CD14-positive monocyte (primary cell): Measurements from ENCODE around the gene TRPM6. TPM values are rescaled to one million over a fixed set of nuclear protein-coding genes. Genes with fewer than 3 reads are reported as not detected.

Experiments used
- DNase-seq, 3 donors: peaks; one replicate each; pipeline ENCODE4 v3.0.0-alpha.2; 2011 to 2022
- H2AFZ ChIP-seq: 2 replicates; pipeline ENCODE4 v1.6.0; 2012; ENCODE audit warnings: mild to moderate bottlenecking, low read depth, low read length, inconsistent platforms; ENCODE audit not compliant: insufficient read depth, poor library complexity, severe bottlenecking
- H3K27ac ChIP-seq, 2 donors: 1 replicate in 1 of 2; 2 replicates in 1 of 2; pipeline ENCODE4 v1.5.1; 2012 to 2013; ENCODE audit warnings: low read length in 2 of 2, control low read depth in 1 of 2, inconsistent platforms in 1 of 2, low read depth in 1 of 2, mild to moderate bottlenecking in 1 of 2
- H3K27me3 ChIP-seq, 2 donors: one replicate each; pipeline versions ENCODE4 v1.6.0 to v1.6.1; 2011 to 2013; ENCODE audit warnings: low read length in 2 of 2; ENCODE audit not compliant: control insufficient read depth in 2 of 2, insufficient read depth in 2 of 2
- H3K36me3 ChIP-seq, 2 donors: replicated peaks in 1 of 2; 1 replicate in 1 of 2; 2 replicates in 1 of 2; pipeline versions ENCODE4 v1.5.1 to v1.6.1; 2012 to 2013; ENCODE audit warnings: low read length in 2 of 2, control low read depth in 1 of 2, inconsistent platforms in 1 of 2, mild to moderate bottlenecking in 1 of 2; ENCODE audit not compliant: insufficient read depth in 2 of 2, control insufficient read depth in 1 of 2
- H3K4me1 ChIP-seq, 2 donors: 1 replicate in 1 of 2; 2 replicates in 1 of 2; pipeline versions ENCODE4 v1.5.1 to v1.6.1; 2012 to 2013; ENCODE audit warnings: low read length in 2 of 2, control low read depth in 1 of 2, inconsistent platforms in 1 of 2, mild to moderate bottlenecking in 1 of 2, moderate library complexity in 1 of 2; ENCODE audit not compliant: insufficient read depth in 2 of 2, control insufficient read depth in 1 of 2
- H3K4me2 ChIP-seq: replicated peaks from 2 replicates; pipeline ENCODE3; 2012; ENCODE audit warnings: low read length, moderate library complexity, mild to moderate bottlenecking; ENCODE audit not compliant: poor library complexity, severe bottlenecking; ENCODE audit errors: extremely low read depth
- H3K4me3 ChIP-seq, 3 experiments: fragments of 200-600 bp in 1 of 3; sonication (generic) in 1 of 3; replicated peaks in 1 of 3; 1 replicate in 2 of 3; 2 replicates in 1 of 3; pipeline ENCODE4 v1.5.1; 2011 to 2013; ENCODE audit warnings: low read length in 3 of 3, mild to moderate bottlenecking in 3 of 3, control low read depth in 2 of 3, low read depth in 2 of 3, inconsistent platforms in 1 of 3, moderate library complexity in 1 of 3
- H3K79me2 ChIP-seq: 2 replicates; pipeline ENCODE4 v1.6.0; 2012; ENCODE audit warnings: mild to moderate bottlenecking, control low read depth, inconsistent platforms, low read length, moderate library complexity; ENCODE audit not compliant: insufficient read depth
- H3K9ac ChIP-seq: 2 replicates; pipeline ENCODE4 v1.6.0; 2017; ENCODE audit warnings: low read length, mild to moderate bottlenecking; ENCODE audit not compliant: insufficient read depth, poor library complexity, severe bottlenecking
- H3K9me3 ChIP-seq, 2 donors: replicated peaks in 1 of 2; 1 replicate in 1 of 2; 2 replicates in 1 of 2; pipeline versions ENCODE4 v1.5.1 to v1.6.1; 2012 to 2013; ENCODE audit warnings: low read length in 2 of 2, control low read depth in 1 of 2; ENCODE audit not compliant: control insufficient read depth in 1 of 2, insufficient read depth in 1 of 2
- H4K20me1 ChIP-seq: 2 replicates; pipeline ENCODE4 v1.6.0; 2012; ENCODE audit warnings: mild to moderate bottlenecking, low read length, control low read depth, moderate library complexity; ENCODE audit not compliant: insufficient read depth
- H3K27ac Mint-ChIP-seq, 7 donors: one replicate each; pipeline ENCODE4 v1.8.0; 2020; ENCODE audit warnings: mild to moderate bottlenecking in 7 of 7, mixed read lengths in 7 of 7, moderate library complexity in 6 of 7, inconsistent platforms in 2 of 7
- H3K27me3 Mint-ChIP-seq, 3 donors: one replicate each; pipeline ENCODE4 v1.8.0; 2021 to 2022; ENCODE audit warnings: low read depth in 3 of 3, mild to moderate bottlenecking in 3 of 3, mixed read lengths in 3 of 3, moderate library complexity in 3 of 3, inconsistent platforms in 1 of 3
- H3K36me3 Mint-ChIP-seq, 2 donors: one replicate each; pipeline ENCODE4 v1.8.0; 2020; ENCODE audit warnings: mixed read lengths in 2 of 2, inconsistent platforms in 1 of 2, mild to moderate bottlenecking in 1 of 2
- H3K4me1 Mint-ChIP-seq: one replicate; pipeline ENCODE4 v1.8.0; 2020; ENCODE audit warnings: mild to moderate bottlenecking, mixed read lengths
- H3K4me3 Mint-ChIP-seq, 2 donors: one replicate each; pipeline ENCODE4 v1.8.0; 2020; ENCODE audit warnings: mild to moderate bottlenecking in 2 of 2, mixed read lengths in 2 of 2, moderate library complexity in 1 of 2
- H3K9me3 Mint-ChIP-seq, 7 donors: one replicate each; pipeline ENCODE4 v1.8.0; 2020 to 2022; ENCODE audit warnings: mixed read lengths in 7 of 7, mild to moderate bottlenecking in 6 of 7, moderate library complexity in 6 of 7, inconsistent platforms in 2 of 7
- CTCF ChIP-seq: fragments of 200-600 bp; IDR thresholded peaks from one replicate; pipeline ENCODE4 v1.8.0; 2022; ENCODE audit warnings: antibody characterized with exemption, mild to moderate bottlenecking
- WGBS: methylation state at CpG from one replicate; pipeline ENCODE4 v1.1.5; 2013; ENCODE audit warnings: missing lambda C conversion rate; ENCODE audit not compliant: insufficient coverage; 5-methylcytosine and 5-hydroxymethylcytosine counted together
- intact Hi-C, 2 donors: fragments of 100-400 bp; cut with micrococcal nuclease; formaldehyde crosslinking; loops; one replicate each; pipeline versions ENCODE4 v1.15.0 to v1.15.1; 2023
- polyA plus RNA-seq, 3 donors: library from polyadenylated mRNA; depleted of rRNA in 1 of 3; unstranded in 2 of 3; stranded (reverse) in 1 of 3; fragments of 300-500 nt in 2 of 3; fragments of >200 nt in 1 of 3; fragmentation: Illumina TruSeq in 2 of 3; gene quantifications; 1 replicate in 2 of 3; 2 replicates in 1 of 3; pipeline ENCODE4 v1.2.3, GENCODE V29; 2012 to 2021

The TRPM6 gene
- polyA plus RNA-seq, 3 donors = not detected

GRCh38 chr9:74872619-74873233 lies 15.0 kb downstream of the TRPM6 start:
- Mint-ChIP-seq H3K9me3 (peaks cover under 1 to 9% (median 6%) of the 10 kb centered on the region in 7 donors), H3K4me3 (no peak overlapping the region), H3K36me3 (no peaks in the 10 kb centered on the region), H3K4me1 (no peaks in the 10 kb centered on the region), H3K27me3 (peaks cover 16 to 20% (median 18%) of the 10 kb centered on the region in 3 donors), H3K27ac (peak overlapping the region in 2 of 7 donors; percentile 1)
- intact Hi-C loops = no loop called here
- Histone ChIP-seq H3K27me3 (no peaks in the 10 kb centered on the region), H3K4me2 (no peak overlapping the region), H3K79me2 (no peaks in the 10 kb centered on the region), H3K36me3 (no peaks in the 10 kb centered on the region), H2AFZ (no peak overlapping the region), H3K4me3 (no peak overlapping the region), H3K9me3 (peaks cover under 1 to 5% of the 10 kb centered on the region in 2 donors), H3K9ac (no peak overlapping the region), H3K27ac (no peak overlapping the region), H4K20me1 (no peaks in the 10 kb centered on the region), H3K4me1 (no peaks in the 10 kb centered on the region)
- no peak for TF ChIP-seq CTCF
- DNase-seq = no peak
- WGBS = 96% methylated on average over 3 of the region's 9 CpGs

- Histone ChIP-seq H4K20me1 (no peaks in the 10 kb centered on the region), H3K4me1 (no peaks in the 10 kb centered on the region), H3K27me3 (no peaks in the 10 kb centered on the region), H3K79me2 (no peaks in the 10 kb centered on the region), H3K27ac (no peak overlapping the region), H3K9ac (no peak overlapping the region), H3K4me2 (no peak overlapping the region), H3K36me3 (no peaks in the 10 kb centered on the region), H3K4me3 (no peak overlapping the region), H3K9me3 (no peaks in the 10 kb centered on the region), H2AFZ (no peak overlapping the region)
- WGBS = 100% methylated on average over 1 of the region's 4 CpGs
- H3K27ac Mint-ChIP-seq = no peak overlapping the region
- TF ChIP-seq CTCF = no peak
- intact Hi-C loops = no loop called here
- no peaks in the 10 kb centered on the region for H3K36me3 Mint-ChIP-seq
- no peak overlapping the region for H3K4me3 Mint-ChIP-seq
- H3K9me3 Mint-ChIP-seq = no peaks in the 10 kb centered on the region
- H3K4me1 Mint-ChIP-seq = peaks cover 8% of the 10 kb centered on the region
- H3K27me3 Mint-ChIP-seq = peaks cover 5 to 9% (median 9%) of the 10 kb centered on the region in 3 donors
- no peak for DNase-seq
These were observed 20.2 kb downstream of the TRPM6 start for GRCh38 chr9:74867483-74867882.
